OCI-LY1 (cell line): ENCODE measurements around the gene SAAL1.

Experiments
- H2AFZ ChIP-seq: fragments of 200-600 bp; sonication (generic), shearing (Covaris generic); 2 replicates; pipeline ENCODE4 v1.6.0; 2014; ENCODE audit warnings: antibody characterized with exemption, mild to moderate bottlenecking, low read length
- H3F3A ChIP-seq: fragments of 200-600 bp; sonication (generic), shearing (Covaris generic); 2 replicates; pipeline ENCODE4 v1.6.0; 2014; ENCODE audit warnings: mild to moderate bottlenecking, antibody characterized with exemption, low read length, moderate library complexity; ENCODE audit not compliant: insufficient read depth
- H3K27ac ChIP-seq: fragments of 200-600 bp; sonication (generic); 2 replicates; pipeline ENCODE4 v1.5.1; 2014; ENCODE audit warnings: low read length, mixed run types, mild to moderate bottlenecking, low read depth; ENCODE audit not compliant: poor library complexity, severe bottlenecking
- H3K27me3 ChIP-seq: fragments of 200-600 bp; sonication (generic); 2 replicates; pipeline ENCODE4 v1.6.0; 2014; ENCODE audit warnings: antibody characterized with exemption, mild to moderate bottlenecking, low read length, moderate library complexity; ENCODE audit not compliant: insufficient read depth
- H3K36me3 ChIP-seq: fragments of 200-600 bp; sonication (generic); 2 replicates; pipeline ENCODE4 v1.6.1; 2014; ENCODE audit warnings: mild to moderate bottlenecking, antibody characterized with exemption, low read length, moderate library complexity, mixed read lengths; ENCODE audit not compliant: insufficient read depth
- H3K4me1 ChIP-seq: fragments of 200-600 bp; sonication (generic); 2 replicates; pipeline ENCODE4 v1.5.1; 2014; ENCODE audit warnings: mild to moderate bottlenecking, low read length, moderate library complexity; ENCODE audit not compliant: insufficient read depth, severe bottlenecking
- H3K4me2 ChIP-seq: fragments of 200-600 bp; sonication (generic), shearing (Covaris generic); 2 replicates; pipeline ENCODE4 v1.6.1; 2014; ENCODE audit warnings: low read length
- H3K4me3 ChIP-seq: fragments of 200-600 bp; sonication (generic); 2 replicates; pipeline ENCODE4 v1.5.1; 2014; ENCODE audit warnings: low read length, low read depth, mild to moderate bottlenecking, mixed read lengths; ENCODE audit not compliant: poor library complexity, severe bottlenecking
- H3K79me2 ChIP-seq: fragments of 200-600 bp; shearing (Covaris generic); 2 replicates; pipeline ENCODE4 v1.6.1; 2016; ENCODE audit warnings: mixed run types, low read length, mixed read lengths; ENCODE audit not compliant: insufficient read depth
- H3K9ac ChIP-seq: fragments of 200-600 bp; sonication (generic), shearing (Covaris generic); 2 replicates; pipeline ENCODE4 v1.6.1; 2014; ENCODE audit warnings: mild to moderate bottlenecking, low read length, mixed read lengths
- H3K9me2 ChIP-seq: fragments of 200-600 bp; sonication (generic), shearing (Covaris generic); 2 replicates; pipeline ENCODE4 v1.6.1; 2014; ENCODE audit warnings: low read depth, mild to moderate bottlenecking, low read length, mixed read lengths
- H3K9me3 ChIP-seq: fragments of 200-600 bp; shearing (Covaris generic); 2 replicates; pipeline ENCODE4 v1.6.1; 2014; ENCODE audit warnings: low read length, mixed read lengths
- H4K20me1 ChIP-seq: fragments of 200-600 bp; sonication (generic), shearing (Covaris generic); 2 replicates; pipeline ENCODE4 v1.6.0; 2016; ENCODE audit warnings: mild to moderate bottlenecking, low read length; ENCODE audit not compliant: insufficient read depth
- EZH2 ChIP-seq: fragments of 200-600 bp; sonication (generic), shearing (Covaris generic); IDR thresholded peaks from 2 replicates; pipeline ENCODE4 v1.8.0; 2017; ENCODE audit warnings: borderline replicate concordance, mixed run types, mild to moderate bottlenecking, antibody characterized with exemption, low read length, moderate library complexity, mixed read lengths
- TF ChIP-seq, protein P1 (sequence below): fragments of 200-600 bp; sonication (generic), shearing (Covaris generic); IDR thresholded peaks from 2 replicates; pipeline ENCODE4 v1.5.1; 2017; ENCODE audit warnings: mild to moderate bottlenecking, antibody characterized with exemption, low read length, moderate library complexity, mixed read lengths

SAAL1 gene

DNA sequence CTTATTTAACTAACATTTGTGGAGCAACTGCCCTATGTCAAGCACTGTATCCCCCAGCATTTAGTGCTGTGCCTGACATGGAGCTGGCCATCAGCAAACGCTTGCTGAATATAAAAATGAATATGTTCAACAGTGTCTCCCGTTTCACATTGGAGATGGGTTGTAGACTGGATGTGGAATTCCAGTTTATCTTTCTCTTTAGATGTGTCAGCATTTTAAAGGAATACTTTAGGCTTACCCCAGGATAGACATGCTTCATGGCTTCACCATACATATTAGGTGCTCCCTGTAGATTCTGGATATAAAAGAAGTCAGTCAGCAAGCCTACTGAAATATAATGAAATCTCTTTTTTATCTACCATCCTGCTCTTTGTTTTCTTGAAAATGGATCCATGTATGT, 38.5 kb downstream of the SAAL1 start:
- H3K4me3 ChIP-seq: no peak overlapping the region
- H3K27ac ChIP-seq: no peak overlapping the region
- H3K9me2 ChIP-seq: no peaks in the 10 kb centered on the region
- peaks cover 10% of the 10 kb centered on the region for H3K4me1 ChIP-seq
- no peak overlapping the region for H2AFZ ChIP-seq
- H3K27me3 ChIP-seq: no peaks in the 10 kb centered on the region
- no peaks in the 10 kb centered on the region for H3F3A ChIP-seq
- TF ChIP-seq EZH2: no peak
- TF ChIP-seq, protein P1, sequence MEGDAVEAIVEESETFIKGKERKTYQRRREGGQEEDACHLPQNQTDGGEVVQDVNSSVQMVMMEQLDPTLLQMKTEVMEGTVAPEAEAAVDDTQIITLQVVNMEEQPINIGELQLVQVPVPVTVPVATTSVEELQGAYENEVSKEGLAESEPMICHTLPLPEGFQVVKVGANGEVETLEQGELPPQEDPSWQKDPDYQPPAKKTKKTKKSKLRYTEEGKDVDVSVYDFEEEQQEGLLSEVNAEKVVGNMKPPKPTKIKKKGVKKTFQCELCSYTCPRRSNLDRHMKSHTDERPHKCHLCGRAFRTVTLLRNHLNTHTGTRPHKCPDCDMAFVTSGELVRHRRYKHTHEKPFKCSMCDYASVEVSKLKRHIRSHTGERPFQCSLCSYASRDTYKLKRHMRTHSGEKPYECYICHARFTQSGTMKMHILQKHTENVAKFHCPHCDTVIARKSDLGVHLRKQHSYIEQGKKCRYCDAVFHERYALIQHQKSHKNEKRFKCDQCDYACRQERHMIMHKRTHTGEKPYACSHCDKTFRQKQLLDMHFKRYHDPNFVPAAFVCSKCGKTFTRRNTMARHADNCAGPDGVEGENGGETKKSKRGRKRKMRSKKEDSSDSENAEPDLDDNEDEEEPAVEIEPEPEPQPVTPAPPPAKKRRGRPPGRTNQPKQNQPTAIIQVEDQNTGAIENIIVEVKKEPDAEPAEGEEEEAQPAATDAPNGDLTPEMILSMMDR: no peak
- no peak overlapping the region for H3K9ac ChIP-seq
- no peaks in the 10 kb centered on the region for H3K36me3 ChIP-seq
- no peaks in the 10 kb centered on the region for H4K20me1 ChIP-seq
- H3K9me3 ChIP-seq: no peaks in the 10 kb centered on the region
- H3K79me2 ChIP-seq: no peaks in the 10 kb centered on the region
- no peak overlapping the region for H3K4me2 ChIP-seq

DNA sequence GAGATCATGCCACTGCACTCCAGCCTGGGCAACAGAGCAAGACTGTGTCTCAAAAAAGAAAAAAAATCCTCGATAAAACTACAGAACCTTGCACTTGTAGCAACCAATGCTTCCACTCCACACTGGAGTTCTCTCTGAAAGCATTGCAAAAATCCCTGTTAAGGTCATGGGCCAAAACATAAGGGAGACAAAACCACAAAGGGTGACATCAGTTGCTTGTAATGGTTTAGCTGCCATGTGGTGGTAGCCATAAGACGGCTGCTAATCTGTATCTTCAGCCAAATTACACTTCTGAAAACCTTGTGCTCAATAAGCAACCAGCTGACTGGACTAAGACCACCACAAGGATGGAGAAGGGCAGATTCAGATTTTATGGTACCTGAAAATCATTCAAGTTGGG, 39.3 kb downstream of the SAAL1 start:
- Histone ChIP-seq H3K9me3 (no peaks in the 10 kb centered on the region), H3F3A (no peaks in the 10 kb centered on the region), H3K9me2 (no peaks in the 10 kb centered on the region), H3K4me1 (peaks cover 10% of the 10 kb centered on the region), H3K4me2 (no peak overlapping the region), H3K36me3 (no peaks in the 10 kb centered on the region), H3K27ac (no peak overlapping the region), H3K79me2 (no peaks in the 10 kb centered on the region), H3K27me3 (no peaks in the 10 kb centered on the region), H3K4me3 (no peak overlapping the region), H2AFZ (no peak overlapping the region), H3K9ac (no peak overlapping the region), H4K20me1 (no peaks in the 10 kb centered on the region)
- TF ChIP-seq, protein P1: no peak
- TF ChIP-seq EZH2: no peak

DNA sequence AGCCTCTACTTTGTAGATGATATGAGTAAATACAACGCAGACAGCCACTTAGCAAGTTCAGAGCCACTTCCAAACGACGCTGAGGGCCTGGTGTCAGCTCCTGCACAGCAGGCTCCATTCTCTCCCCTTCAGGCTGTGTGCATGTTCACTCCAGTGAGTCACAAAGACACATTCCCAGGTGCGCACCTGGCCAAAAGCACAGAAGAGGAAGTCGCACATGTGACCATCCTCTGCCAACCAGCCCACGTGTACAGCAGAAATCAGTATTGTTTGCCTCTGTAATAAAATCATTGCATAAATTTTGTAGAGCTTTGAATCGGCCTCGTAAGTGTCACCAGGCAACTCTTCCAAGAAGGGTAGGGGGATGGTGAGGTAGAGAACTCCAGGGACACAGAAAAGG, 40.3 kb downstream of the SAAL1 start:
- no peaks in the 10 kb centered on the region for H3K9me2 ChIP-seq

More for the DNA sequence above, 40.3 kb downstream of the SAAL1 start:
- no peak for TF ChIP-seq EZH2
- TF ChIP-seq, protein P1: no peak
- no peak overlapping the region for H2AFZ ChIP-seq
- H3K27me3 ChIP-seq: no peaks in the 10 kb centered on the region
- no peaks in the 10 kb centered on the region for H3K36me3 ChIP-seq
- H3K4me1 ChIP-seq: peaks cover 10% of the 10 kb centered on the region
- no peaks in the 10 kb centered on the region for H3F3A ChIP-seq
- no peaks in the 10 kb centered on the region for H3K9me3 ChIP-seq
- no peak overlapping the region for H3K4me3 ChIP-seq
- H3K4me2 ChIP-seq: no peak overlapping the region
- H3K27ac ChIP-seq: no peak overlapping the region
- H3K79me2 ChIP-seq: no peaks in the 10 kb centered on the region
- H3K9ac ChIP-seq: no peak overlapping the region
- no peaks in the 10 kb centered on the region for H4K20me1 ChIP-seq
